Astrocyte of the cerebellum (primary cell): ENCODE measurements around the gene ZNF486.
"Not testable (repeated sequence)": the region's sequence is repeated elsewhere in the genome, so short reads cannot be mapped to it uniquely, and the experiment has no call there.

Experiments
- DNase-seq: peaks from one replicate; pipeline ENCODE4 v3.0.0-alpha.2; 2011; ENCODE audit warnings: low read depth
- H3K4me3 ChIP-seq: 2 replicates; pipeline ENCODE4 v1.5.1; 2011; ENCODE audit warnings: mild to moderate bottlenecking, low read depth, low read length, moderate library complexity
- CTCF ChIP-seq: IDR thresholded peaks from 2 replicates; pipeline ENCODE4 v1.5.1; 2012; ENCODE audit warnings: low read length, low read depth, moderate library complexity, mild to moderate bottlenecking; ENCODE audit errors: missing control alignments
- in situ Hi-C: cut with HindIII; loops from 2 replicates; pipeline ENCODE4 v1.10.0; 2017; ENCODE audit warnings: low sequenced_read_pairs

The ZNF486 gene

GRCh38 chr19:20167020-20167644 lies at the start of gene ZNF486:
ZNF486 (plus strand) TSS chr19:20167214; CDS start chr19:20167331, 117 bp downstream.
- no peak for TF ChIP-seq CTCF
- in situ Hi-C loops: no loop called here
- H3K4me3 ChIP-seq: peak within 1 kb of the TSS; percentile 79
- DNase-seq: peak; percentile 87

- H3K4me3 ChIP-seq, DNase-seq, in situ Hi-C loops: not testable (repeated sequence)
Observed at GRCh38 chr19:20118064-20118839, 48.8 kb upstream of the ZNF486 start.

GRCh38 chr19:20124879-20125278 lies 42.1 kb upstream of the ZNF486 start:
- in situ Hi-C loops: no loop called here
- no peak for TF ChIP-seq CTCF
- no peak for DNase-seq
- H3K4me3 ChIP-seq: no peak overlapping the region

- DNase-seq, in situ Hi-C loops, H3K4me3 ChIP-seq: not testable (repeated sequence)
Observed at GRCh38 chr19:20132933-20133332, 34.1 kb upstream of the ZNF486 start.

- H3K4me3 ChIP-seq, DNase-seq, in situ Hi-C loops: not testable (repeated sequence)
Observed at GRCh38 chr19:20137714-20138113, 29.3 kb upstream of the ZNF486 start.

GRCh38 chr19:20151617-20152145 lies 15.3 kb upstream of the ZNF486 start:
- in situ Hi-C loops: no loop called here
- no peak for TF ChIP-seq CTCF
- DNase-seq: no peak
- no peak overlapping the region for H3K4me3 ChIP-seq

- in situ Hi-C loops, H3K4me3 ChIP-seq, DNase-seq: not testable (repeated sequence)
Observed at GRCh38 chr19:20152506-20152905, 14.5 kb upstream of the ZNF486 start.

GRCh38 chr19:20153281-20153680 lies 13.7 kb upstream of the ZNF486 start:
- DNase-seq: no peak
- H3K4me3 ChIP-seq: no peak overlapping the region
- in situ Hi-C loops: no loop called here
- TF ChIP-seq CTCF: no peak
